Skin of body (tissue), 2 donors: Measurements from ENCODE around the gene RFK. TPM values are rescaled to one million over a fixed set of nuclear protein-coding genes. Genes with fewer than 3 reads are reported as not detected.
"Not testable (repeated sequence)": the region's sequence is repeated elsewhere in the genome, so short reads cannot be mapped to it uniquely, and the experiment has no call there.

Experiments used
- DNase-seq: peaks from one replicate; lab custom pipeline; 2025; lab: John Stamatoyannopoulos, UW
- total RNA-seq: library from RNA; depleted of rRNA; stranded (reverse); fragments of >200 nt; gene quantifications from one replicate; pipeline ENCODE4 v1.2.3, GENCODE V29; 2014

The RFK gene
- total RNA-seq, 1 donor from 2014 or later = 15.3 TPM

- DNase-seq = peak; percentile 44
Measured at GRCh38 chr9:76371901-76372300, 22.3 kb downstream of the RFK start.

GRCh38 chr9:76370396-76371023, 23.7 kb downstream of the RFK start:
- no peak for DNase-seq

- no peak for DNase-seq
Measured at GRCh38 chr9:76369583-76369982, 24.6 kb downstream of the RFK start.

GRCh38 chr9:76366275-76366674, 28.0 kb downstream of the RFK start:
- DNase-seq = no peak

- no peak for DNase-seq
Measured at GRCh38 chr9:76365028-76365427, 29.2 kb downstream of the RFK start.

- DNase-seq = no peak
Measured at GRCh38 chr9:76363032-76363395, 31.2 kb downstream of the RFK start.

- not testable (repeated sequence) for DNase-seq
Measured at GRCh38 chr9:76362332-76363031, 31.7 kb downstream of the RFK start.

- DNase-seq = no peak
Measured at GRCh38 chr9:76359766-76360165, 34.5 kb downstream of the RFK start.

GRCh38 chr9:76359365-76359764, 34.9 kb downstream of the RFK start:
- no peak for DNase-seq

GRCh38 chr9:76358628-76359280, 35.5 kb downstream of the RFK start:
- no peak for DNase-seq

GRCh38 chr9:76357555-76357954, 36.7 kb downstream of the RFK start:
- DNase-seq = no peak

GRCh38 chr9:76355886-76356285, 38.3 kb downstream of the RFK start:
- no peak for DNase-seq

GRCh38 chr9:76354221-76354620, 40.0 kb downstream of the RFK start:
- no peak for DNase-seq

GRCh38 chr9:76353280-76353679, 40.9 kb downstream of the RFK start:
- no peak for DNase-seq

GRCh38 chr9:76352026-76352620, 42.1 kb downstream of the RFK start:
- DNase-seq = no peak

GRCh38 chr9:76351006-76351405, 43.2 kb downstream of the RFK start:
- DNase-seq = no peak

- no peak for DNase-seq
Measured at GRCh38 chr9:76349865-76350264, 44.4 kb downstream of the RFK start.

GRCh38 chr9:76342858-76343257, 51.4 kb downstream of the RFK start:
- DNase-seq = no peak

- no peak for DNase-seq
Measured at GRCh38 chr9:76342201-76342600, 52.0 kb downstream of the RFK start.

GRCh38 chr9:76341616-76342015, 52.6 kb downstream of the RFK start:
- no peak for DNase-seq

GRCh38 chr9:76338418-76338817, 55.8 kb downstream of the RFK start:
- DNase-seq = no peak

GRCh38 chr9:76336027-76336426, 58.2 kb downstream of the RFK start:
- no peak for DNase-seq
